ENCODE measurements around the gene AGO4. TPM values are rescaled to one million over a fixed set of nuclear protein-coding genes. Genes with fewer than 3 reads are reported as not detected.

Gene AGO4
- total RNA-seq, 3 donors from 2014 or later (not counting 1 experiment from before 2014, with no cell fraction given), result 21.8 to 32.0 (median 31.7) TPM

DNA sequence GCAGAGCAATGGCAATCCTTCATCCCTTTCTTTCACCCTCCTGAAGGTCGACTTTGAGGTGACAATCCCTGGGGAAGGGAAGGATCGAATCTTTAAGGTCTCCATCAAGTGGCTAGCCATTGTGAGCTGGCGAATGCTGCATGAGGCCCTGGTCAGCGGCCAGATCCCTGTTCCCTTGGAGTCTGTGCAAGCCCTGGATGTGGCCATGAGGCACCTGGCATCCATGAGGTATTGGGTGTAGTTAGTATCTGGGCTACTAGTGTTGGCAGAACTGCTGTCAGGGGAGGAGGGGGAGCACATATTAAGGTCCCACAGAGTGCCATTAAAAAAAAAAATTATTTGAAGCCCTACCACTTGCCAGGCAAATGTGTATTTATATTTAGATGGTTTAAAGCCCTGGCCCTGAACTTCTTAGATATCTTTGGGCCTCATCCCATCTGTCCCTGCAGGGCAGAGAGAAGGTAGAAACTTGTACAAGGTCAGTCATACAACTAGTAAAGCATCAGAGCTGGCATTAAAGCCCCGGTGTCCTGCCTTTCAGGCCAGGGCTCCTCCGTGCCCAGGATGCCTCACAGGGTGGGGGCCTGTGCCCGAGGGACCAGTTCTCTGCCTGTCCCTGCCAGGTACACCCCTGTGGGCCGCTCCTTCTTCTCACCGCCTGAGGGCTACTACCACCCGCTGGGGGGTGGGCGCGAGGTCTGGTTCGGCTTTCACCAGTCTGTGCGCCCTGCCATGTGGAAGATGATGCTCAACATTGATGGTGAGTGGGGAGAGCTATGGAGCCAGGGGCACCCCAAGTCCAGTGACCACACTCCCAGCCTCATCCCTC, 85.4 kb downstream of the AGO4 start:
- H3K36me3 ChIP-seq (ENCODE audit: control insufficient read depth, insufficient read depth, low read length), result peaks cover 56% of the 10 kb centered on the region
- 96% methylated on average over 14 of the region's 14 CpGs for WGBS (ENCODE audit: insufficient coverage)

DNA sequence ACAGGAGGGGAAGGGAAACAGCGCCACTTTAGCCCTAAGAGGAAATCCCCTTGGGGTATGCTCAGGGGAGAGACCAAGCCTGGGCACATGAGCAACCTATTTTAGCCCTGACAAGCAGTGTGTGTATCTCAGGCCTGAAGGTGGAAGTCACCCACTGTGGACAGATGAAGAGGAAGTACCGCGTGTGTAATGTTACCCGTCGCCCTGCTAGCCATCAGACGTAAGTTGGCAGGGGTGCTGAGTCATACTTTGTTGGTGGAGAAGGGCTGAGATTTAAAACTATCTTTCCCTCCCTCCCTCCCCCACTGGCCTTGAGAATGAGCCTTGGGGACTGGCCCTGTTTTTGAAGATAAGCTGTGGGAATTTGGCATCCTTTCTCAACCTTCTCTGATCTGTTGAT, 86.4 kb downstream of the AGO4 start:
- no peaks in the 10 kb centered on the region for H3K27me3 Mint-ChIP-seq (ENCODE audit: low read depth in 2 of 2)
- no peak overlapping the region for H3K4me3 Mint-ChIP-seq
- peaks cover 9% of the 10 kb centered on the region for H3K36me3 Mint-ChIP-seq
- Histone ChIP-seq H3K4me1 (ENCODE audit: control insufficient read depth, insufficient read depth, low read length) (no peaks in the 10 kb centered on the region), H3K4me3 (ENCODE audit: low read length) (no peak overlapping the region), H3K36me3 (ENCODE audit: control insufficient read depth, insufficient read depth, low read length) (peaks cover 61% of the 10 kb centered on the region), H3K27me3 (ENCODE audit: control insufficient read depth, insufficient read depth, low read length) (no peaks in the 10 kb centered on the region), H3K27ac (ENCODE audit: low read length) (peak overlapping the region; percentile 28), H3K9me3 (ENCODE audit: control insufficient read depth, insufficient read depth, low read length) (no peaks in the 10 kb centered on the region)
- H3K4me1 Mint-ChIP-seq, result peaks cover 0 to 5% of the 10 kb centered on the region in 2 donors
- no peaks in the 10 kb centered on the region for H3K9me3 Mint-ChIP-seq
- TF ChIP-seq, protein P1, sequence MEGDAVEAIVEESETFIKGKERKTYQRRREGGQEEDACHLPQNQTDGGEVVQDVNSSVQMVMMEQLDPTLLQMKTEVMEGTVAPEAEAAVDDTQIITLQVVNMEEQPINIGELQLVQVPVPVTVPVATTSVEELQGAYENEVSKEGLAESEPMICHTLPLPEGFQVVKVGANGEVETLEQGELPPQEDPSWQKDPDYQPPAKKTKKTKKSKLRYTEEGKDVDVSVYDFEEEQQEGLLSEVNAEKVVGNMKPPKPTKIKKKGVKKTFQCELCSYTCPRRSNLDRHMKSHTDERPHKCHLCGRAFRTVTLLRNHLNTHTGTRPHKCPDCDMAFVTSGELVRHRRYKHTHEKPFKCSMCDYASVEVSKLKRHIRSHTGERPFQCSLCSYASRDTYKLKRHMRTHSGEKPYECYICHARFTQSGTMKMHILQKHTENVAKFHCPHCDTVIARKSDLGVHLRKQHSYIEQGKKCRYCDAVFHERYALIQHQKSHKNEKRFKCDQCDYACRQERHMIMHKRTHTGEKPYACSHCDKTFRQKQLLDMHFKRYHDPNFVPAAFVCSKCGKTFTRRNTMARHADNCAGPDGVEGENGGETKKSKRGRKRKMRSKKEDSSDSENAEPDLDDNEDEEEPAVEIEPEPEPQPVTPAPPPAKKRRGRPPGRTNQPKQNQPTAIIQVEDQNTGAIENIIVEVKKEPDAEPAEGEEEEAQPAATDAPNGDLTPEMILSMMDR (IDR thresholded peaks at IDR 0.05), result no peak
- H3K27ac Mint-ChIP-seq, result peak overlapping the region in 1 of 2 donors; percentile 48
- DNase-seq, result peak in 1 of 2 donors; percentile 18
- intact Hi-C loops (cut with micrococcal nuclease), result no loop called here
- peak; percentile 58 to 84 (median 65) for ATAC-seq
- 31% methylated on average over 5 of the region's 6 CpGs for WGBS (ENCODE audit: insufficient coverage)

More for the DNA sequence above, 85.4 kb downstream of the AGO4 start:
- TF ChIP-seq, protein P1 (IDR thresholded peaks at IDR 0.05), result no peak
- Histone ChIP-seq H3K4me3 (ENCODE audit: low read length) (no peak overlapping the region), H3K4me1 (ENCODE audit: control insufficient read depth, insufficient read depth, low read length) (no peaks in the 10 kb centered on the region), H3K9me3 (ENCODE audit: control insufficient read depth, insufficient read depth, low read length) (no peaks in the 10 kb centered on the region), H3K27me3 (ENCODE audit: control insufficient read depth, insufficient read depth, low read length) (no peaks in the 10 kb centered on the region), H3K27ac (ENCODE audit: low read length) (peak overlapping the region; percentile 28)
- ATAC-seq, result no peak
- intact Hi-C loops (cut with micrococcal nuclease), result no loop called here
- H3K27me3 Mint-ChIP-seq (ENCODE audit: low read depth in 2 of 2), result no peaks in the 10 kb centered on the region
- H3K4me3 Mint-ChIP-seq, result no peak overlapping the region
- no peaks in the 10 kb centered on the region for H3K9me3 Mint-ChIP-seq
- peaks cover 13% of the 10 kb centered on the region for H3K36me3 Mint-ChIP-seq
- H3K4me1 Mint-ChIP-seq, result peaks cover 5 to 6% of the 10 kb centered on the region in 2 donors
- peak overlapping the region in 1 of 2 donors; percentile 48 for H3K27ac Mint-ChIP-seq
- DNase-seq, result no peak

DNA sequence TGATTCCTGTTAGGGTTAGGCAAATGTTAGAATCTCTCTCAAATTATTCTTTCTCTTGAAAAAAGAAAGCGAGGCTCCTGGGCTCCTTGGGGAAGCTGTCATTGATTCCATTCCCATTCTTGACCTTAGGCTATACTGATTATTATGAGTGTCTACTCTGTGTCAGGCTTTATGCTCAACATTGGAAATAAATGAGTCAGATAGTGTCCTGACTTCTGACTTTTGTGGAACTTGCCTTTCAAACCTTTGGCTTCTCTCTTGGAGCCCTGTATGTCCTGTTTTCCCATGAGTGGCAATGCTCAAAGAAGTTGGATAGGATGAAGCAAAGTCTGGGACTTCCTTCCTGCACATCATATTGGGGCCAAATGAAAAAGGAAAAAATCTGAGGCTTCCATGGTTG, 86.8 kb downstream of the AGO4 start:
- Histone ChIP-seq H3K4me1 (ENCODE audit: control insufficient read depth, insufficient read depth, low read length) (no peaks in the 10 kb centered on the region), H3K9me3 (ENCODE audit: control insufficient read depth, insufficient read depth, low read length) (no peaks in the 10 kb centered on the region), H3K27me3 (ENCODE audit: control insufficient read depth, insufficient read depth, low read length) (no peaks in the 10 kb centered on the region), H3K4me3 (ENCODE audit: low read length) (no peak overlapping the region), H3K27ac (ENCODE audit: low read length) (no peak overlapping the region), H3K36me3 (ENCODE audit: control insufficient read depth, insufficient read depth, low read length) (peaks cover 63% of the 10 kb centered on the region)
- H3K9me3 Mint-ChIP-seq, result no peaks in the 10 kb centered on the region
- no peak overlapping the region for H3K4me3 Mint-ChIP-seq
- H3K36me3 Mint-ChIP-seq, result peaks cover 13% of the 10 kb centered on the region
- no peak overlapping the region for H3K27ac Mint-ChIP-seq
- H3K27me3 Mint-ChIP-seq (ENCODE audit: low read depth in 2 of 2), result no peaks in the 10 kb centered on the region
- no CpG with 5 or more reads among the region's 1 CpG for WGBS (ENCODE audit: insufficient coverage)
- TF ChIP-seq, protein P1 (IDR thresholded peaks at IDR 0.05), result no peak
- H3K4me1 Mint-ChIP-seq, result peaks cover 0 to 5% of the 10 kb centered on the region in 2 donors
- ATAC-seq (no peak), DNase-seq (no peak)
- intact Hi-C loops (cut with micrococcal nuclease), result no loop called here

Measured in natural killer cell (primary cell).